Adipose tissue (tissue), 3 donors: Measurements from ENCODE around the gene TAF11. TPM values are rescaled to one million over a fixed set of nuclear protein-coding genes. Genes with fewer than 3 reads are reported as not detected.
"Not testable (repeated sequence)": the region's sequence is repeated elsewhere in the genome, so short reads cannot be mapped to it uniquely, and the experiment has no call there.

Source experiments
- H3K27ac ChIP-seq: one replicate; pipeline ENCODE4 v1.5.1; 2013; ENCODE audit warnings: low read depth, low read length
- WGBS, 3 donors: extraction: QIAGEN DNeasy Blood & Tissue Kit; methylation state at CpG; one replicate each; pipeline ENCODE4 v1.1.7; 2013; 5-methylcytosine and 5-hydroxymethylcytosine counted together
- polyA plus RNA-seq, 3 donors: library from polyadenylated mRNA; stranded (reverse); fragments of 200-250 nt; gene quantifications; one replicate each; pipeline ENCODE4 v1.2.3, GENCODE V29; 2013
- donor health status: healthy with polysubstance abuse.
- donor health status: Bipolar disorder and iron deficiency.
- donor health status: healthy.

TAF11 gene
- polyA plus RNA-seq, 3 donors, result 20.2 to 36.9 (median 25.5) TPM

GRCh38 chr6:34909320-34909883 lies 21.6 kb upstream of the TAF11 start:
- H3K27ac ChIP-seq, result no peak overlapping the region
- 86 to 87% (median 86%) methylated on average over 6 of the region's 6 CpGs for WGBS, 3 donors

GRCh38 chr6:34908194-34908593 lies 20.4 kb upstream of the TAF11 start:
- H3K27ac ChIP-seq, result no peak overlapping the region
- WGBS, 3 donors, result 88 to 99% (median 97%) methylated on average over 3 of the region's 3 CpGs

- 93 to 98% (median 94%) methylated on average over 2 of the region's 2 CpGs for WGBS, 3 donors
- no peak overlapping the region for H3K27ac ChIP-seq
Measured at GRCh38 chr6:34906826-34907225, 19.0 kb upstream of the TAF11 start.

- WGBS, 3 donors, result 79 to 86% (median 80%) methylated on average over 5 of the region's 5 CpGs
- H3K27ac ChIP-seq, result no peak overlapping the region
Measured at GRCh38 chr6:34904990-34905613, 17.3 kb upstream of the TAF11 start.

GRCh38 chr6:34901930-34902329 lies 14.1 kb upstream of the TAF11 start:
- WGBS, 3 donors, result 85 to 96% (median 96%) methylated on average over 5 of the region's 5 CpGs
- H3K27ac ChIP-seq, result no peak overlapping the region

- WGBS, 3 donors, result 62 to 84% (median 82%) methylated on average over 4 of the region's 4 CpGs
Measured at GRCh38 chr6:34900321-34901031, 12.6 kb upstream of the TAF11 start.

GRCh38 chr6:34899748-34900147 lies 11.9 kb upstream of the TAF11 start:
- H3K27ac ChIP-seq, result not testable (repeated sequence)
- 100% methylated on average over 1 of the region's 1 CpG for WGBS, 3 donors

More at GRCh38 chr6:34900321-34901031, 12.6 kb upstream of the TAF11 start:
- H3K27ac ChIP-seq, result no peak overlapping the region

GRCh38 chr6:34897716-34898115 lies 9.9 kb upstream of the TAF11 start:
- 91 to 100% (median 97%) methylated on average over 1 of the region's 1 CpG for WGBS, 3 donors
- no peak overlapping the region for H3K27ac ChIP-seq

- 45 to 88% (median 52%) methylated on average over 1 of the region's 1 CpG for WGBS, 3 donors
- no peak overlapping the region for H3K27ac ChIP-seq
Measured at GRCh38 chr6:34897130-34897529, 9.3 kb upstream of the TAF11 start.

- 68 to 88% (median 77%) methylated on average over 1 of the region's 1 CpG for WGBS, 3 donors
- H3K27ac ChIP-seq, result no peak overlapping the region
Measured at GRCh38 chr6:34894693-34895092, 6.9 kb upstream of the TAF11 start.

- 78 to 94% (median 94%) methylated on average over 2 of the region's 2 CpGs for WGBS, 3 donors
- H3K27ac ChIP-seq, result no peak overlapping the region
Measured at GRCh38 chr6:34891296-34891695, 3.5 kb upstream of the TAF11 start.

- WGBS, 3 donors, result 31 to 47% (median 32%) methylated on average over 7 of the region's 7 CpGs
- H3K27ac ChIP-seq, result no peak overlapping the region
Measured at GRCh38 chr6:34890533-34890925, 2.7 kb upstream of the TAF11 start.

- 0 to 1% (median 0%) methylated on average over 35 to 60 of the region's 60 CpGs for WGBS, 3 donors
- no peak within 1 kb of the TSS for H3K27ac ChIP-seq
Measured at GRCh38 chr6:34888874-34889555, 1.2 kb upstream of the TAF11 start, which contains the start of gene ANKS1A. TSS of gene ANKS1A (plus strand) at chr6:34889255. CDS start at chr6:34889403, 148 bp downstream.

- H3K27ac ChIP-seq, result no peak overlapping the region
- 0% methylated on average over 5 of the region's 5 CpGs for WGBS, 3 donors
Measured at GRCh38 chr6:34888514-34888856, 643 bp upstream of the TAF11 start.

GRCh38 chr6:34885837-34886236 lies 2.0 kb downstream of the TAF11 start:
- H3K27ac ChIP-seq, result not testable (repeated sequence)
- WGBS, 3 donors, result 92 to 94% (median 94%) methylated on average over 15 of the region's 15 CpGs

- 92 to 95% (median 93%) methylated on average over 2 of the region's 2 CpGs for WGBS, 3 donors
- no peak overlapping the region for H3K27ac ChIP-seq
Measured at GRCh38 chr6:34884996-34885395, 2.8 kb downstream of the TAF11 start.

GRCh38 chr6:34884073-34884472 lies 3.8 kb downstream of the TAF11 start:
- H3K27ac ChIP-seq, result not testable (repeated sequence)
- whole genome bisulfite sequencing, 3 donors, result 98 to 100% (median 100%) methylated on average over 1 of the region's 1 CpG

GRCh38 chr6:34877869-34878485 lies 9.9 kb downstream of the TAF11 start:
- WGBS, 3 donors, result 85 to 95% (median 93%) methylated on average over 5 of the region's 5 CpGs
- H3K27ac ChIP-seq, result no peak overlapping the region

GRCh38 chr6:34877259-34877658 lies 10.6 kb downstream of the TAF11 start:
- H3K27ac ChIP-seq, result no peak overlapping the region
- 84 to 88% (median 85%) methylated on average over 1 of the region's 1 CpG for WGBS, 3 donors
